Measurements from ENCODE around the gene MPHOSPH8. TPM values are rescaled to one million over a fixed set of nuclear protein-coding genes. Genes with fewer than 3 reads are reported as not detected.
A peak's percentile ranks its signal among the peaks of the same experiment; 100 is the strongest.
"Not testable (repeated sequence)": the region's sequence is repeated elsewhere in the genome, so short reads cannot be mapped to it uniquely, and the experiment has no call there.

MPHOSPH8 gene
- total RNA-seq, 1 experiment from 2014 or later, result 20.6 TPM

GRCh38 chr13:19632915-19633478 is 462 bp upstream of the MPHOSPH8 start:
- Histone ChIP-seq H3K4me1 (ENCODE audit: control insufficient read depth, insufficient read depth, low read length) (peaks cover 10% of the 10 kb centered on the region; the same call in 1 of the 2 replicates), H3K36me3 (ENCODE audit: control insufficient read depth, insufficient read depth, low read length) (0 out of 2 replicates have a peak, but pooled peaks cover 2% of the 10 kb centered on the region), H3K9me3 (ENCODE audit: control insufficient read depth, insufficient read depth, low read depth, low read length) (no peaks in the 10 kb centered on the region), H3K4me3 (ENCODE audit: low read depth in 2 of 2, low read length in 2 of 2) (peak overlapping the region; percentile 65 to 96), H3K27ac (ENCODE audit: low read length) (peak overlapping the region; percentile 93), H3K27me3 (ENCODE audit: control insufficient read depth, insufficient read depth, low read length) (no peaks in the 10 kb centered on the region)
- no peak for DNase-seq (ENCODE audit: low read depth, low spot score)
- ChIA-PET POLR2A (no interaction called here), CTCF (interaction anchor here (0.5 to 0.7 kb wide), 2 partner anchors 14 to 25 kb away, joined by 4 read pairs; no protein-coding TSS in a partner anchor)
- no TSS peak for BruUV-seq (replicated peaks)
- ATAC-seq, result no peak; the same call in 1 of the 2 replicates
- TF ChIP-seq REST (IDR thresholded peaks at IDR 0.05; ENCODE audit: insufficient read depth in 1 of 2, low read depth in 2 of 2, low read length in 1 of 2) (no peak), POLR2AphosphoS5 (IDR thresholded peaks at IDR 0.05; ENCODE audit: low read depth, low read length) (no peak), TCF7L2 (IDR thresholded peaks at IDR 0.05; ENCODE audit: low read depth, low read length) (no peak), CTCF (IDR thresholded peaks at IDR 0.05) (no peak)
- in situ Hi-C loops (cut with HindIII; ENCODE audit: low pct_unique_long_range_greater_than_20kb, low sequenced_read_pairs) (no loop called here), intact Hi-C loops (cut with micrococcal nuclease; ENCODE audit: unreplicated experiment) (no loop called here)

GRCh38 chr13:19634256-19634740 is 839 bp downstream of the MPHOSPH8 start:
- in situ Hi-C loops (cut with HindIII; ENCODE audit: low pct_unique_long_range_greater_than_20kb, low sequenced_read_pairs), result no loop called here
- Histone ChIP-seq H3K27me3 (ENCODE audit: control insufficient read depth, insufficient read depth, low read length) (no peaks in the 10 kb centered on the region), H3K36me3 (ENCODE audit: control insufficient read depth, insufficient read depth, low read length) (0 out of 2 replicates have a peak, but pooled peaks cover 2% of the 10 kb centered on the region), H3K9me3 (ENCODE audit: control insufficient read depth, insufficient read depth, low read depth, low read length) (no peaks in the 10 kb centered on the region), H3K4me1 (ENCODE audit: control insufficient read depth, insufficient read depth, low read length) (peaks cover 10% of the 10 kb centered on the region; the same call in 1 of the 2 replicates), H3K4me3 (ENCODE audit: low read depth in 2 of 2, low read length in 2 of 2) (peak overlapping the region; percentile 65 to 96), H3K27ac (ENCODE audit: low read length) (peak overlapping the region; percentile 82)
- TF ChIP-seq CTCF (IDR thresholded peaks at IDR 0.05), result no peak
- no peak for TF ChIP-seq TCF7L2 (IDR thresholded peaks at IDR 0.05; ENCODE audit: low read depth, low read length)
- TF ChIP-seq REST (IDR thresholded peaks at IDR 0.05; ENCODE audit: insufficient read depth in 1 of 2, low read depth in 2 of 2, low read length in 1 of 2), result no peak
- TF ChIP-seq SIN3A (IDR thresholded peaks at IDR 0.05; ENCODE audit: borderline replicate concordance, insufficient read depth, low read depth, low read length), result no peak
- TF ChIP-seq POLR2AphosphoS5 (IDR thresholded peaks at IDR 0.05; ENCODE audit: low read depth, low read length), result no peak
- no peak for DNase-seq (ENCODE audit: low read depth, low spot score)
- BruUV-seq (replicated peaks), result no TSS peak
- peak; percentile 41; the same call in 1 of the 2 replicates for ATAC-seq
- POLR2A ChIA-PET, result no interaction called here
- intact Hi-C loops (cut with micrococcal nuclease; ENCODE audit: unreplicated experiment), result no loop called here
- CTCF ChIA-PET, result no interaction called here

- in situ Hi-C loops (cut with HindIII; ENCODE audit: low pct_unique_long_range_greater_than_20kb, low sequenced_read_pairs); CTCF ChIA-PET; DNase-seq (ENCODE audit: low read depth, low spot score); POLR2A ChIA-PET; H3K27ac ChIP-seq (ENCODE audit: low read length); H3K27me3 ChIP-seq (ENCODE audit: control insufficient read depth, insufficient read depth, low read length); BruUV-seq (replicated peaks); intact Hi-C loops (cut with micrococcal nuclease; ENCODE audit: unreplicated experiment); H3K36me3 ChIP-seq (ENCODE audit: control insufficient read depth, insufficient read depth, low read length); H3K4me3 ChIP-seq (ENCODE audit: low read depth in 2 of 2, low read length in 2 of 2); ATAC-seq; H3K9me3 ChIP-seq (ENCODE audit: control insufficient read depth, insufficient read depth, low read depth, low read length); H3K4me1 ChIP-seq (ENCODE audit: control insufficient read depth, insufficient read depth, low read length): not testable (repeated sequence)
Observed at GRCh38 chr13:19635926-19636325, 2.5 kb downstream of the MPHOSPH8 start.

All from Panc1 (cell line).